Fibroblast of lung (primary cell): Measurements from ENCODE around the gene NME2. TPM values are rescaled to one million over a fixed set of nuclear protein-coding genes. Genes with fewer than 3 reads are reported as not detected.

Source experiments
- DNase-seq, 2 donors: peaks; one replicate each; pipeline versions ENCODE4 v3.0.0 to v3.0.0-alpha.2; 2010; ENCODE audit warnings: low read depth in 2 of 2
- H2AFZ ChIP-seq: 2 replicates; pipeline ENCODE4 v1.5.1; 2012; ENCODE audit warnings: low read length, control low read depth, inconsistent platforms
- H3K27ac ChIP-seq: 2 replicates; pipeline ENCODE4 v1.5.1; 2011; ENCODE audit warnings: low read length, control low read depth; ENCODE audit not compliant: insufficient read depth
- H3K27me3 ChIP-seq: 2 replicates; pipeline ENCODE4 v1.5.1; 2011; ENCODE audit warnings: mild to moderate bottlenecking, low read length; ENCODE audit not compliant: control insufficient read depth, insufficient read depth
- H3K36me3 ChIP-seq: 2 replicates; pipeline ENCODE4 v1.5.1; 2011; ENCODE audit warnings: low read length; ENCODE audit not compliant: control insufficient read depth, insufficient read depth
- H3K4me1 ChIP-seq: 2 replicates; pipeline ENCODE4 v1.5.1; 2011; ENCODE audit warnings: low read length; ENCODE audit not compliant: control insufficient read depth, insufficient read depth; ENCODE audit errors: extremely low read depth
- H3K4me2 ChIP-seq: 2 replicates; pipeline ENCODE4 v1.5.1; 2011; ENCODE audit warnings: low read length, control low read depth; ENCODE audit not compliant: insufficient read depth; ENCODE audit errors: extremely low read depth
- H3K4me3 ChIP-seq, 4 experiments: fragments of 200-600 bp in 1 of 4; sonication (generic) in 1 of 4; replicated peaks in 1 of 4; 2 replicates each; pipeline ENCODE4 v1.5.1; 2011 to 2016; ENCODE audit warnings: low read length in 4 of 4, low read depth in 3 of 4, mild to moderate bottlenecking in 3 of 4, control low read depth in 2 of 4, inconsistent platforms in 1 of 4, mixed read lengths in 1 of 4; ENCODE audit not compliant: insufficient read depth in 1 of 4; ENCODE audit errors: control extremely low read depth in 1 of 4
- H3K79me2 ChIP-seq: 2 replicates; pipeline ENCODE4 v1.5.1; 2012; ENCODE audit warnings: mild to moderate bottlenecking, low read length, inconsistent platforms; ENCODE audit not compliant: control insufficient read depth, insufficient read depth
- H3K9ac ChIP-seq: 2 replicates; pipeline ENCODE4 v1.5.1; 2011; ENCODE audit warnings: mild to moderate bottlenecking, low read length, control low read depth; ENCODE audit not compliant: insufficient read depth
- H3K9me3 ChIP-seq: 2 replicates; pipeline ENCODE4 v1.5.1; 2012; ENCODE audit warnings: low read depth, low read length; ENCODE audit not compliant: control insufficient read depth, insufficient read depth
- H4K20me1 ChIP-seq: 2 replicates; pipeline ENCODE4 v1.5.1; 2011; ENCODE audit warnings: low read length; ENCODE audit not compliant: control insufficient read depth, insufficient read depth; ENCODE audit errors: extremely low read depth
- CTCF ChIP-seq, 2 donors: IDR thresholded peaks in 1 of 2; conservative IDR thresholded peaks in 1 of 2; 1 replicate in 1 of 2; 2 replicates in 1 of 2; pipeline ENCODE4 v1.5.1; 2011 to 2012; ENCODE audit warnings: low read length in 2 of 2, control low read depth in 1 of 2, inconsistent platforms in 1 of 2, low read depth in 1 of 2, mild to moderate bottlenecking in 1 of 2
- EZH2 ChIP-seq: IDR thresholded peaks from 2 replicates; pipeline ENCODE4 v1.5.1; 2012; ENCODE audit warnings: low read length, control low read depth, mild to moderate bottlenecking; ENCODE audit errors: missing control alignments
- polyA plus RNA-seq, 2 donors: library from polyadenylated mRNA; depleted of rRNA in 1 of 2; stranded (reverse) in 1 of 2; unstranded in 1 of 2; fragments of >200 nt; gene quantifications; 2 replicates each; pipeline ENCODE4 v1.2.1, GENCODE V29; 2011 to 2012; ENCODE audit warnings: missing spikeins in 1 of 2
- total RNA-seq: library from RNA; depleted of rRNA; stranded (reverse); fragments of >200 nt; gene quantifications from 2 replicates; pipeline ENCODE4 v1.2.1, GENCODE V29; 2014

Gene NME2
- total and polyA plus RNA-seq, 2 donors (not counting 1 experiment from before 2014, with no cell fraction given) = 605 to 799 TPM

- TF ChIP-seq CTCF (conservative IDR thresholded peaks at IDR 0.05 in 1 of 2, IDR thresholded peaks at IDR 0.05 in 1 of 2; ENCODE audit: low read depth in 1 of 2, low read length in 2 of 2) (peak; percentile 16 to 46), EZH2 (no peak)
- Histone ChIP-seq H3K27ac (peak overlapping the region; percentile 96), H3K9me3 (no peaks in the 10 kb centered on the region), H3K36me3 (no peaks in the 10 kb centered on the region), H4K20me1 (no peaks in the 10 kb centered on the region), H3K9ac (peak overlapping the region; percentile 91), H3K4me2 (peak overlapping the region; percentile 95), H3K4me1 (peaks cover 7% of the 10 kb centered on the region), H3K4me3 (peak overlapping the region; percentile 74 to 99 (median 92)), H3K79me2 (peaks cover 53% of the 10 kb centered on the region), H2AFZ (peak overlapping the region; percentile 34), H3K27me3 (no peaks in the 10 kb centered on the region)
- peak; percentile 36 to 68 for DNase-seq
Measured at GRCh38 chr17:51119415-51120356, 46.5 kb upstream of the NME2 start.

- H2AFZ ChIP-seq = peak overlapping the region; percentile 75
- peak overlapping the region; percentile 91 for H3K9ac ChIP-seq
- H3K27ac ChIP-seq = peak overlapping the region; percentile 96
- H3K4me2 ChIP-seq = no peak overlapping the region
- no peaks in the 10 kb centered on the region for H4K20me1 ChIP-seq
- no peaks in the 10 kb centered on the region for H3K36me3 ChIP-seq
- H3K79me2 ChIP-seq = peaks cover 48% of the 10 kb centered on the region
- DNase-seq = peak; percentile 37 to 42
- peaks cover 7% of the 10 kb centered on the region for H3K4me1 ChIP-seq
- peak overlapping the region; percentile 74 to 99 (median 92) for H3K4me3 ChIP-seq
- H3K9me3 ChIP-seq = no peaks in the 10 kb centered on the region
- H3K27me3 ChIP-seq = no peaks in the 10 kb centered on the region
- TF ChIP-seq EZH2 (no peak), CTCF (conservative IDR thresholded peaks at IDR 0.05 in 1 of 2, IDR thresholded peaks at IDR 0.05 in 1 of 2; ENCODE audit: low read depth in 1 of 2, low read length in 2 of 2) (no peak)
Measured at GRCh38 chr17:51120357-51120738, 45.9 kb upstream of the NME2 start.

GRCh38 chr17:51120739-51121619 lies 45.2 kb upstream of the NME2 start, which contains the start of gene SPAG9:
Gene SPAG9, minus strand, starts transcription at chr17:51120868. Its CDS starts 212 bp downstream, at chr17:51120656.
- TF ChIP-seq EZH2 = no peak
- no peak for TF ChIP-seq CTCF (conservative IDR thresholded peaks at IDR 0.05 in 1 of 2, IDR thresholded peaks at IDR 0.05 in 1 of 2; ENCODE audit: low read depth in 1 of 2, low read length in 2 of 2)
- peak; percentile 95 to 96 for DNase-seq
- Histone ChIP-seq H3K4me1 (peaks cover 7% of the 10 kb centered on the region), H3K36me3 (no peaks in the 10 kb centered on the region), H3K4me2 (peak within 1 kb of the TSS; percentile 95), H3K27me3 (no peaks in the 10 kb centered on the region), H2AFZ (peak within 1 kb of the TSS; percentile 88), H4K20me1 (no peaks in the 10 kb centered on the region), H3K79me2 (peaks cover 42% of the 10 kb centered on the region), H3K4me3 (peak within 1 kb of the TSS; percentile 79 to 99 (median 92)), H3K9ac (peak within 1 kb of the TSS; percentile 91), H3K27ac (peak within 1 kb of the TSS; percentile 98), H3K9me3 (no peaks in the 10 kb centered on the region)
